T47D (cell line): ENCODE data around the gene CTAG1B.
"Not testable (repeated sequence)": the region's sequence is repeated elsewhere in the genome, so short reads cannot be mapped to it uniquely, and the experiment has no call there.

Experiments
- DNase-seq, 2 experiments: peaks; one replicate each; pipeline versions ENCODE4 v3.0.0 to v3.0.0-alpha.2; 2011 to 2012; ENCODE audit warnings: low read depth in 1 of 2, low spot score in 1 of 2
- JUND ChIP-seq: IDR thresholded peaks from 2 replicates; pipeline ENCODE4 v1.6.1; 2012; ENCODE audit warnings: low read depth
- in situ Hi-C: cut with HindIII; loops from 2 replicates; pipeline ENCODE4 v1.10.0; 2016; ENCODE audit warnings: low sequenced_read_pairs, low pct_unique_long_range_greater_than_20kb

Gene CTAG1B

GRCh38 chrX:154652311-154653047 lies 33.4 kb upstream of the CTAG1B start:
- DNase-seq: no peak
- in situ Hi-C loops: no loop called here
- TF ChIP-seq JUND: no peak

GRCh38 chrX:154650221-154650510 lies 31.1 kb upstream of the CTAG1B start:
- in situ Hi-C loops: no loop called here
- peak; percentile 9 to 11 for DNase-seq
- TF ChIP-seq JUND: no peak

DNA sequence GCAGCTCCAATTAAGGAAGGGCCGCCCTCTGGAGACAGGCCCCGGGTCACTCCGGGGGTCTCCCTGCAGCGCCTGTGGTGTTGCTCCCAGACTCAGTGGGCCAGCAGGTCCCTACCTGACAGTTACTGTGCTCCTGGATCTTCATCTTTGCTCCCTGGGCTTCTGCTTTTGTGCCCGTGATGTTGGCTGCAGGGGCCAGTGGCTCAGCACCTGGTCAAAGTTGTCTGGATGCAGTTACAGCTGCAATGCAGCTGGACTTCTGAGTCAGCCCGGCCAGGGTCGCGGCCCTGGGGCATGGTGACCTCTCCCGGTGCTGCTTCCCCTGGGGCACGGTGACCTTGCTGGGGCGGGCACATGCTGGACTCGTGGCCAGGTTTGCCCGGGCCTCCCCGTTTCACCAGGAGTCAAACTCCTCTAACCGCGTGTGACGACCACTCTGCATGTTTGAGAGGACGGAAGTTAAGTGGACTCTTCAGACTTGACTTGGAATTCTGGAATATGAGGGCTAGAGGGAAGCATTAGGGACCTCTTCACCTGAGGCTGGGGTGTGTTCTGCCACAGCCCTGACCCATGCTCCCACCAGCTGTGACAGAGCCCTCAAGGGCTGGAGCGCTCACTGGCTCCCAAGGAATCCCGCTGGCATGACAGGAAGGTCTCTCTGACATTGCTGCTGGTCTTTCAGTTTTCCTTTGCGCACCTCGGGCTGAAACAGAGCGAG lies 30.6 kb upstream of the CTAG1B start:
- TF ChIP-seq JUND: no peak
- DNase-seq: peak in 1 of 2 experiments; percentile 29
- in situ Hi-C loops: no loop called here

DNA sequence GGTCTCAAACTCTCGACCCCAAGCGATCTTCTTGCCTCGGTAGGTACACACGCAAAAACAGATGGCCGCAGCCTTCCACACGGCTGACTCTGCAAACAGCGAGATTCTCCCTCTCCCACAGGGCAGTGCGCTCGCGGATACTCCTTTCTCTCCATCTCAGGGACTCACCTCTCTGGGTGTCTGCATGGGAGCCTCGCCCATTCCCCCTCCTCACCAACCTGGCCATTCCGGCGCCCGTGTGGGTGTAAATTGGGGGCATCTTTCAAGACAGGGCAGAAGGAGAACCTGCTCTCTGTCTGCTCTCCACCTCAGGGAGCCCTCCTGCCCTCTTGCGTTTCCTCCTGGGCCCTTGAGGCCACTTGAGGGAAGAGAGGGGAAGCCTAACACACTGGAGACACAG lies 29.8 kb upstream of the CTAG1B start:
- in situ Hi-C loops: no loop called here
- no peak for DNase-seq
- no peak for TF ChIP-seq JUND

- in situ Hi-C loops, DNase-seq: not testable (repeated sequence)
These were observed 26.8 kb upstream of the CTAG1B start for GRCh38 chrX:154645745-154646378.

GRCh38 chrX:154643708-154644107 lies 24.6 kb upstream of the CTAG1B start:
- in situ Hi-C loops, DNase-seq: not testable (repeated sequence)

GRCh38 chrX:154641740-154642139 lies 22.7 kb upstream of the CTAG1B start:
- in situ Hi-C loops, DNase-seq: not testable (repeated sequence)

- DNase-seq, in situ Hi-C loops: not testable (repeated sequence)
These were observed 14.6 kb upstream of the CTAG1B start for GRCh38 chrX:154633661-154634060.

GRCh38 chrX:154630949-154631348 lies 11.9 kb upstream of the CTAG1B start:
- DNase-seq, in situ Hi-C loops: not testable (repeated sequence)

DNA sequence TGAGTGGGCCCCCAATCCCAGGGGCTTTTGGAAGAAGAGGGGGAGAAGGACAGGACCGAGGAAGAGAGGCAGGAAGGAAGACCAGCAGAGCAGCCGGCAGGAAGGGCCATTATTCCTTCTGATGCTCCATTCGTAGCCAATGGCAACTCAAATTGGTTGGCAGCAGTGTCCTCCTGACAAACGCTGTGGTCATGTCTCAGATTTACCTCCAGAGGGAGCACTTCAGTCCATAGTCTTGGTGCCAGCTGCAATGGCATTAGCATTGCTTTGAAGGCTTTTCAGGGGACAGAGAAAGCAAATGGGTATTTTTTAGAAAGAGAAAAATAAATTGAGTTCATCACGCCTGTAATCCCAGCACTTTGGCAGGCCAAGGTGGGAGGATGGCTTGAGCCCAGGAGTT lies 9.9 kb upstream of the CTAG1B start:
- DNase-seq, in situ Hi-C loops: not testable (repeated sequence)

DNA sequence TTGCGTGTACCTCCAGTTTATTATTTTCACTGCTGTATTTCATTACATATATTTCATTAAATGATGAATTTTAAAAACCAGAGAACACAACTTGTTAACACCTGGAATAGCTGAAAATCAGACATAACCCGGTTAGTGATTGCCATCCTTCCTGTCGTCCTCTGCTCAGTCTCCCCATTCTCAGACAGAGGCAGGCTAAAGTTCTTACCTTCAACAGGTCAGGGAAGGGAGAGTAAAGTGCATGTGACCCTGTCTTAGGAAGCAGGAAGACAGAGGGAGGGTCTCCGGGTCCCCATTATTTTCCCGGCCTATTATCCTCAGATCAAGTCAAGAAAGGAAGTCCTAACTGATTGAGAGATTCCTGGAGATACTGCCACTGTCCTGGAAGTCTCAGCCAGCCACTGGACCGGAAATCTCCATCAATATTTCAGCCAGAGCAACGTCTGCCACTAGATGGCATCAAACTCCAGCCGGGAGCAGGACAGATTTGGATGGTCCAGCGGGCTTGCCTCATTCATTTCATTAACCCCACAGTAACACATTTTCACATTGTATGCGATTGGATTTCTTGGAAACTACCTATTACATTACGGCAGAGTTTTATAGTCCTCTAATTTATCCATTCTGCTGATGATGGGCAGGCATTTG lies 1.8 kb upstream of the CTAG1B start:
- in situ Hi-C loops, DNase-seq: not testable (repeated sequence)

- in situ Hi-C loops, DNase-seq: not testable (repeated sequence)
These were observed 5.5 kb downstream of the CTAG1B start for GRCh38 chrX:154613586-154613985.

DNA sequence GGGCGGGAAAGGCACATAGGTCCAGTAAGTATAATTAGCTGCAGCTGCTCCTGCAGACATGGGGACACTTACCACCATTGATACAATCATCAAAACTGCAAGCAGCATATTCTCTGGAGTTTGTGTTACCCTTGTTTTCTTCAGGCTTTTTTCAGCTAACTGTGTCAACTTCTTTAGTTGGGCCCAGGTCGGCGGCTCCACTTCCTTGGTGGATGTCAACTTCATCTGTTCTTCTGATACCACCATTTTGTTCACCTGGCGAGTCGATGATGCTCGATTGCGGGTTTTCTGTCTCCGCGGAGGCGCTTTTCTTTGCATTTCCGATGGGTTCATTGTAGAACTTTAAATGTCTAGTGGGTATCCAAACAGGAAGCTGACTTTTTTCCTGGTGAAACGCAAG lies 7.9 kb downstream of the CTAG1B start:
- in situ Hi-C loops, DNase-seq: not testable (repeated sequence)

DNA sequence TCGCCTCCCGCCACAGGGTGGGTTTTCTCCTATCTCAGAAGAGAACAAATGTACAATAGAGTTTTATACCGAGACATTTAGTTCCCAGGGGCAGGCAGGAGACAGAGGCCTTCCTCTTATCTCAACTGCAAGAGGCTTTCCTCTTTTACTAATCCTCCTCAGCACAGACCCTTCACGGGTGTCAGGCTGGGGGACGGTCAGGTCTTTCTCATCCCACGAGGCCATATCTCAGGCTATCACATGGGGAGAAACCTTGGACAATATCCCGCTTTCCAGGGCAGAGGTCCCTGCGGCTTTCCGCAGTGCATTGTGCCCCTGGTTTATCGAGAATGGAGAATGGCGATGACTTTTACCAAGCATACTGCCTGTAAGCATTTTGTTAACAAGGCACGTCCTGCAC lies 10.3 kb downstream of the CTAG1B start:
- DNase-seq, in situ Hi-C loops: not testable (repeated sequence)

GRCh38 chrX:154607976-154608375 lies 11.1 kb downstream of the CTAG1B start:
- in situ Hi-C loops: not testable (repeated sequence)

More at GRCh38 chrX:154607976-154608375, 11.1 kb downstream of the CTAG1B start:
- DNase-seq: not testable (repeated sequence)
